A673 (cell line): ENCODE results near the gene STK38L. TPM values are rescaled to one million over a fixed set of nuclear protein-coding genes. Genes with fewer than 3 reads are reported as not detected.
"Not testable (repeated sequence)": the region's sequence is repeated elsewhere in the genome, so short reads cannot be mapped to it uniquely, and the experiment has no call there.

Experiments
- BruUV-seq: library from RNA; stranded (reverse); fragments of 400-500 nt; replicated peaks from 2 replicates; lab custom pipeline; 2021; lab: Mats Ljungman, UMichigan
- CTCF ChIA-PET: fragments of 300-600 bp; sonication (Branson Sonifier 250); formaldehyde crosslinking; loops from one replicate; lab custom pipeline; 2022; ENCODE audit warnings: antibody characterized with exemption; lab: Charles Lee
- POLR2A ChIA-PET: fragments of 300-600 bp; sonication (Branson Sonifier 250); formaldehyde crosslinking; loops from one replicate; lab custom pipeline; 2022; ENCODE audit warnings: antibody characterized with exemption; ENCODE audit not compliant: low non-redundant PET; lab: Charles Lee
- DNase-seq: peaks from one replicate; pipeline ENCODE4 v3.0.0-alpha.2; 2015; ENCODE audit warnings: low spot score
- H3K27ac ChIP-seq: fragments of 200-600 bp; sonication (generic); 2 replicates; pipeline ENCODE4 v1.5.1; 2016; ENCODE audit warnings: mixed run types, low read depth, mild to moderate bottlenecking, mixed read lengths, antibody characterized with exemption, low read length; ENCODE audit not compliant: poor library complexity, severe bottlenecking
- H3K27me3 ChIP-seq: fragments of 200-600 bp; sonication (generic); replicated peaks from 2 replicates; pipeline ENCODE4 v1.6.1; 2017; ENCODE audit warnings: mixed run types, low read depth, mild to moderate bottlenecking, mixed read lengths, antibody characterized with exemption, low read length; ENCODE audit not compliant: insufficient read depth, poor library complexity
- H3K36me3 ChIP-seq: fragments of 200-600 bp; sonication (generic); 2 replicates; pipeline ENCODE4 v1.6.1; 2016; ENCODE audit warnings: mixed run types, mild to moderate bottlenecking, mixed read lengths, antibody characterized with exemption, low read length; ENCODE audit not compliant: insufficient read depth, poor library complexity, severe bottlenecking
- H3K4me1 ChIP-seq: fragments of 200-600 bp; sonication (generic); 2 replicates; pipeline ENCODE4 v1.6.1; 2017; ENCODE audit warnings: mixed run types, mild to moderate bottlenecking, mixed read lengths, antibody characterized with exemption, low read length; ENCODE audit not compliant: insufficient read depth, poor library complexity, severe bottlenecking
- H3K4me3 ChIP-seq: fragments of 200-600 bp; sonication (generic); 2 replicates; pipeline ENCODE4 v1.5.1; 2016; ENCODE audit warnings: low read depth, mixed run types, mild to moderate bottlenecking, mixed read lengths, low read length; ENCODE audit not compliant: poor library complexity, severe bottlenecking
- H3K9me3 ChIP-seq: fragments of 200-600 bp; sonication (generic); 2 replicates; pipeline ENCODE4 v1.6.1; 2016; ENCODE audit warnings: mixed run types, low read depth, mild to moderate bottlenecking, mixed read lengths, antibody characterized with exemption, low read length; ENCODE audit not compliant: poor library complexity, severe bottlenecking
- EZH2 ChIP-seq: fragments of 200-600 bp; sonication (generic); IDR thresholded peaks from 2 replicates; pipeline ENCODE4 v1.6.1; 2017; ENCODE audit warnings: borderline replicate concordance, low read depth, mild to moderate bottlenecking, mixed read lengths, antibody characterized with exemption, low read length; ENCODE audit not compliant: poor library complexity, severe bottlenecking
- intact Hi-C: fragments of 100-400 bp; cut with micrococcal nuclease; formaldehyde crosslinking; loops from one replicate; pipeline ENCODE4 v1.10.0; 2022; ENCODE audit not compliant: unreplicated experiment
- total RNA-seq: library from RNA; stranded (reverse); gene quantifications from 2 replicates; pipeline ENCODE4 v1.2.3, GENCODE V29; 2021
- TF ChIP-seq, protein P1 (sequence below): fragments of 300-800, 200-600 bp; sonication (generic); conservative IDR thresholded peaks from 2 replicates; pipeline ENCODE4 v1.5.1; 2017; ENCODE audit warnings: low read depth, mild to moderate bottlenecking, antibody characterized with exemption, low read length, moderate library complexity, mixed read lengths

Gene STK38L
- total RNA-seq, 1 experiment from 2014 or later = 21.0 TPM

DNA sequence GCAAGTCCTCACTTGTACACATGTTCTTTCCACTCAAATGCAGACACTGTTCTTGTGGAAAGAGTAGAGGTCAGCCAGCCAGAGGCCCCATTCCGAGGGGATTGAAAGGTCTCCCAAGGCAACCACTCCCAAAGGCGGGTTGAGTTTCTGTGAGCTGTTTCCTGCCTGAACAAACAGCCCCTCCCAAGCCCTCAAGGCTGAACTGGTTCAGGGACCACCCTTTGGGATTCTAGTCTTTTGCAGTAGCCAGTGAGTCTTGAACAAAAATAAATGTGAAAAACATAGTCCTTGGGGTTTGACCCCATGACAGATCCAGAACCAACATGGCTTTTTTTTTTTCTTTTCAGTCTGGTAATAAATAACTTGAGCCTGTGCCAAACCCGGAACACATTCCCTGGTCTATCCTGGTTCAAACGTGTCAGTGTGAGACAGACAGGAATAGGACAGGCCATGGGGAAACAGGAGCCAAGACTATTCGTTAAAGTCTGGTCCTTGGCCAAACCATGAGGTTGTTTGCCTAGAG, 17.6 kb upstream of the STK38L start:
- H3K4me3 ChIP-seq = no peak overlapping the region
- no peaks in the 10 kb centered on the region for H3K27me3 ChIP-seq
- intact Hi-C loops = no loop called here
- no peak overlapping the region for H3K27ac ChIP-seq
- TF ChIP-seq, protein P1, sequence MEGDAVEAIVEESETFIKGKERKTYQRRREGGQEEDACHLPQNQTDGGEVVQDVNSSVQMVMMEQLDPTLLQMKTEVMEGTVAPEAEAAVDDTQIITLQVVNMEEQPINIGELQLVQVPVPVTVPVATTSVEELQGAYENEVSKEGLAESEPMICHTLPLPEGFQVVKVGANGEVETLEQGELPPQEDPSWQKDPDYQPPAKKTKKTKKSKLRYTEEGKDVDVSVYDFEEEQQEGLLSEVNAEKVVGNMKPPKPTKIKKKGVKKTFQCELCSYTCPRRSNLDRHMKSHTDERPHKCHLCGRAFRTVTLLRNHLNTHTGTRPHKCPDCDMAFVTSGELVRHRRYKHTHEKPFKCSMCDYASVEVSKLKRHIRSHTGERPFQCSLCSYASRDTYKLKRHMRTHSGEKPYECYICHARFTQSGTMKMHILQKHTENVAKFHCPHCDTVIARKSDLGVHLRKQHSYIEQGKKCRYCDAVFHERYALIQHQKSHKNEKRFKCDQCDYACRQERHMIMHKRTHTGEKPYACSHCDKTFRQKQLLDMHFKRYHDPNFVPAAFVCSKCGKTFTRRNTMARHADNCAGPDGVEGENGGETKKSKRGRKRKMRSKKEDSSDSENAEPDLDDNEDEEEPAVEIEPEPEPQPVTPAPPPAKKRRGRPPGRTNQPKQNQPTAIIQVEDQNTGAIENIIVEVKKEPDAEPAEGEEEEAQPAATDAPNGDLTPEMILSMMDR = no peak
- TF ChIP-seq EZH2 = no peak
- ChIA-PET CTCF (no interaction called here), POLR2A (no interaction called here)
- no peaks in the 10 kb centered on the region for H3K9me3 ChIP-seq
- DNase-seq = no peak
- H3K36me3 ChIP-seq = no peaks in the 10 kb centered on the region
- no peaks in the 10 kb centered on the region for H3K4me1 ChIP-seq
- BruUV-seq = no TSS peak

DNA sequence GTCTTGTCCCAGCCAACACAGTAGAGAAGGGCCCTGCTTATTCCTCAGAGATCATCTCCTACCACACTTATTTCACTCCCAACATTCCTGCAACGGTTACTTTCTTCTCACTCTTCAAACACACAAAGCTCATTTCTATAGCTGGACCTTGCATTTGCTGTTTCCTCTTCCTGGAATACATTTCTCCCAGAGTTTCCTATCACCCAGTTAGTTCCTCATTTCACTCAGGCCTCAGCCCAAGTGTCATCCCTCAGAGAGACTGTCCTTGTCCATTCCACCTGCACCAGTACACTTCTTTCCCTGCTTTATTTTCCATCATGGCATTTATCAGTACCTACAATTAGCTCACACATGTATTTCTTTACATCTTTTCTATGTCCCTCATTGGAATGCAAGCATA, 14.7 kb upstream of the STK38L start:
- Histone ChIP-seq H3K27me3 (no peaks in the 10 kb centered on the region), H3K27ac (no peak overlapping the region), H3K36me3 (no peaks in the 10 kb centered on the region), H3K4me1 (no peaks in the 10 kb centered on the region), H3K9me3 (no peaks in the 10 kb centered on the region), H3K4me3 (no peak overlapping the region)
- intact Hi-C loops = no loop called here
- CTCF ChIA-PET = no interaction called here
- BruUV-seq = no TSS peak
- DNase-seq = no peak
- TF ChIP-seq, protein P1 = no peak
- TF ChIP-seq EZH2 = no peak
- POLR2A ChIA-PET = no interaction called here

DNA sequence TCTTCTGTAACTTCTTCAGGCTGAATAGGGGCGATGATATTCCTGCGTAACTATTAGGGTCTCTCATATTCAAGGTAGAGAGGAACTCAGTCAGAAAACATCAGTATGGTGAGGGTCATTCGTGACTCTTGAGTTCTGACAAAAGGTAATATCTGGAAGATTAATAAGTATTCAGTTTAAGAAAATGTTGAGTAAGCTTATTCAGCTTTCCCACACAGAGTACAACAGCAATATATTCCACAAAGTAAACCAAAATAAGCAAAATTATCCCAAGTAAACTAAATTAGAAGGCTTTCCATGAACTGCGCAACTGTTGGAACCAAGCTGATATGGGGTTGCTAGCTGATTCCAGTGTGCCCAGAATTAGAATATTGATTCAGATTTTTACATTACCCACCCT, 12.7 kb upstream of the STK38L start:
- H3K36me3 ChIP-seq, POLR2A ChIA-PET, H3K27me3 ChIP-seq, H3K4me3 ChIP-seq, H3K27ac ChIP-seq, DNase-seq, H3K4me1 ChIP-seq, intact Hi-C loops, CTCF ChIA-PET, H3K9me3 ChIP-seq, BruUV-seq: not testable (repeated sequence)

DNA sequence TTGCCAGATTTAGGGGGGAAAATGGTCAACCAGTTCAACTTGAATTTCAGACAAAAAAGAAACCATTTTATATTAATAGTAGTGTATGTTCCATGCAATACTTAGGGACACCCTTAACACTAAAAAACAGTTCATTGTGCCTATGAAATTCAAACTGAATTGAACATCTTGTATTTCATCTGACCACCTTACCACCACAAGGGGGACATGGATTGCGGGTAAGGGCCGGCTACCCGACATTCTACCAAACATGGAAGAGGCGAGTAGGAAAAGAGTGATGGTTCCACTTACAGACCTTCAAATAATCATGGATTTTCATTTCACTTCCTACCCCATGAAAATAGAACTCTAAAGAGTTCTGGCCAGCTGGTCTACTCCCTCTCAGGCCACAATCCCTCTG, 10.3 kb upstream of the STK38L start:
- TF ChIP-seq, protein P1 = 0 out of 2 replicates have a peak, but pooled peaks have one; percentile 17
- TF ChIP-seq EZH2 = no peak
- CTCF ChIA-PET = no interaction called here
- intact Hi-C loops = no loop called here
- Histone ChIP-seq H3K36me3 (no peaks in the 10 kb centered on the region), H3K9me3 (no peaks in the 10 kb centered on the region), H3K4me3 (no peak overlapping the region), H3K27ac (no peak overlapping the region), H3K4me1 (no peaks in the 10 kb centered on the region), H3K27me3 (no peaks in the 10 kb centered on the region)
- POLR2A ChIA-PET = no interaction called here
- BruUV-seq = no TSS peak
- no peak for DNase-seq
